ENCODE results near the gene LRRC36.

The LRRC36 gene

GRCh38 chr16:67428146-67428731 is 101.6 kb downstream of the LRRC36 start:
- DNase-seq: peak; percentile 61

GRCh38 chr16:67429053-67429798 is 102.6 kb downstream of the LRRC36 start:
- DNase-seq: no peak

DNA sequence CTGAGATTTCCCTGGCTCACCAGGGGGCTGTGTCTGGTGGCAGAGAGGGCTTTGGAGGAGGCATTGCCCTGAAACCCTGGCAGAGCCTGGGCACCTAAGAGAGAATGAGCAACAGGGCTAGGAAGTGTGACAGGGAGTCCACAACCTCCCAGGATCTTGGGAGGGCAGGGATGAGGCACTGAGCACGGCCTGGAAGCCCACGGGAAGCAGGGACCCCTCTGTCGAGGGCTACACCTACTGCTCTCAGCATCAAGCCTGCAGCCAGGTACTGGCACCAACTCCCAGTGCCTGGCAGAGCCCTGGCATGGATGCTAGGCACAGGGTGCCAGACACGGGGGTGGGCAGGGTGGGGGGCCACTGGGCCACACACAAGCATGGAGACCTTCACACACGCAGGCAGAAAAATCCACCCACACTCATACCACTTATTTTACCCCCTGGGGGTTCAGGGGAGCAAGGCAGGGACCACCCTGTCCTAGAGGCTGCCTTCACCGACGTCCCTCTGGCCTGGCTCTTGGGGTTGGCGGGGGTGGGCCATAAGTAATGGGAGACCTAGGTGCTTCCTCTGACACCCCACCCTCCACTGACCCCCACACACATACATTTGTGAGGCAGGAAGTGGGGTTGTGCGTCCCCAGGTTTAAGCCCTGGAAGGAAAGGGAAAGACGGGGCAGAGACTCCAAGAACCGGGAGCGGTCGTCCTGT is 103.3 kb downstream of the LRRC36 start:
- no peak for DNase-seq

DNA sequence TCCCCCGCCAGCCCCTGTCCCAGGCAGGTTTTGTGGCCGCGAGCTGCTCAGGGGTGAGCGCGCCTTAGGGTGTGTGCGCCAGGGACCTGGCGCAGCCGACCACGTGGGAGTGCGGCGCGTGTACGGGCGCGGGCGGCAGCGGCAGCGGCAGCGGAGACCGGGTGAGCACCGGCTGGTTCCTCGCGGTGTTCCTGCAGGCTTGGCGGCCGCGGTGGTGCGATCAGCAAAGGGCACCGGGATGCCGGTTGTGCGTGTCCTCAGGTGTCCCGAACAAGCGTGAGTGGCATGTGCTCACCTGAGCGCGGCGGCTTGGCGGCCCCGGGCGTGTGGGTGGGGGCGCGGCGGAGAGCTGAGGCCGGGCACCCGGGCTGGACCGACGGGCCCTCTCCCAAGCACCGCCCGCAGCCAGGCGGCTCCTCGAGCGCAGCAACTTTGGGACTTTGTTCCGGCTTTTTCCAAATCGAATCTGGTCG is 103.9 kb downstream of the LRRC36 start:
- peak; percentile 39 for DNase-seq

- DNase-seq: peak; percentile 52
Measured at GRCh38 chr16:67430977-67431774, 104.6 kb downstream of the LRRC36 start, which contains the start of gene HSD11B2. Gene HSD11B2 (plus strand): TSS chr16:67431121. CDS start chr16:67431249, 128 bp downstream.

DNA sequence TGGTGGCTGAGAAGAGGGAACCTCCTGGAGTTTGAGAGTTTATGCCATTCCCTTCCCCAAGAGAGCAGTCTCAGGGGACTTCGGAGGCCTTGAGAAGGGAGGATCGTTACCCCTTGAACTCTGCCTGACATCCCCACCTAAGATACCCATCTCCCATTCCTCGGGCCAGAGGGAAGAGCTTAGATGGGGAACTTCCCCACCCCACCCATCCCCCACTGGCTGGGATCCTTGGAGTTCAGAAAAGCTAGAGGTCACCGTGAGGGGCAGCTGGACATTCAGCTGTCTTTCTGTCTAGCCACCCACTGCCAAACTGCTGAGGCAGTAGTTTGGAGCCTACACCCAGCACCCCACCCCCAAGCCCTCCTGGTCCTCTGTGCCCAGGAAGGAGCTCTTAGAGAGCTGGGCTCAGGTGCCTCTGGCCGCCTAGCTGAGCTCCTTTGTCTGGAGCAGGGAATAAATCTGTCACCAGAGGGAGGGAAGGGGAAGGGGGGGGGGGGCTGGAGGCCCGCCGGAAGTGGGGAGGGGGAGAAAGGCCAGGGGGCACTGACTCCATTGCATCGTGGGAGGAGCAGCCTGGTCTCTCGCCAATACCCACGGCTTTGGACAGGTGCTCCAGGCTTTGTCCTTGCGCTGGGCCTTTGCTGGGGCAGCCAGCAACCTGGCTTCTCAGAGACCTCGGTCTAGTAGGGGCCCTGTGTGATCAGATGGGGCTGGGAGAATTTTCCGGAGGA is 105.3 kb downstream of the LRRC36 start:
- DNase-seq: no peak

- no peak for DNase-seq
Measured at GRCh38 chr16:67432506-67432890, 105.9 kb downstream of the LRRC36 start.

GRCh38 chr16:67433131-67433719 is 106.6 kb downstream of the LRRC36 start:
- no peak for DNase-seq
